OCI-LY7 (cell line): ENCODE results near the gene GOLT1A. TPM values are rescaled to one million over a fixed set of nuclear protein-coding genes. Genes with fewer than 3 reads are reported as not detected.

ENCODE experiments used
- BruUV-seq: library from RNA; stranded (reverse); fragments of 400-500 nt; replicated peaks from 2 replicates; lab custom pipeline; 2021; lab: Mats Ljungman, UMichigan
- CTCF ChIA-PET: fragments of 300-600 bp; sonication (Branson Sonifier 250); formaldehyde crosslinking; loops from one replicate; lab custom pipeline; 2022; ENCODE audit warnings: antibody characterized with exemption; ENCODE audit not compliant: unreplicated experiment; lab: Charles Lee
- POLR2A ChIA-PET: fragments of 300-600 bp; sonication (Branson Sonifier 250); formaldehyde crosslinking; loops from one replicate; lab custom pipeline; 2022; ENCODE audit warnings: antibody characterized with exemption; lab: Charles Lee
- DNase-seq: peaks from one replicate; pipeline ENCODE4 v3.0.0-alpha.2; 2015; ENCODE audit warnings: low spot score
- H2AFZ ChIP-seq: fragments of 200-600 bp; sonication (generic), shearing (Covaris generic); 2 replicates; pipeline ENCODE4 v1.6.1; 2014; ENCODE audit warnings: mild to moderate bottlenecking, antibody characterized with exemption, low read length, moderate library complexity
- H3K27ac ChIP-seq: fragments of 200-600 bp; sonication (generic); 2 replicates; pipeline ENCODE4 v1.5.1; 2014; ENCODE audit warnings: mixed run types, low read depth, mild to moderate bottlenecking, moderate library complexity, low read length, inconsistent platforms; ENCODE audit not compliant: poor library complexity, severe bottlenecking
- H3K36me3 ChIP-seq: fragments of 200-600 bp; sonication (generic); 2 replicates; pipeline ENCODE4 v1.6.1; 2014; ENCODE audit warnings: mild to moderate bottlenecking, antibody characterized with exemption, low read length, moderate library complexity, mixed read lengths; ENCODE audit not compliant: insufficient read depth
- H3K4me1 ChIP-seq: fragments of 200-600 bp; sonication (generic); 2 replicates; pipeline ENCODE4 v1.5.1; 2014; ENCODE audit warnings: mild to moderate bottlenecking, low read length; ENCODE audit not compliant: insufficient read depth, poor library complexity, severe bottlenecking
- H3K4me2 ChIP-seq: fragments of 200-600 bp; sonication (generic); 2 replicates; pipeline ENCODE4 v1.6.1; 2014; ENCODE audit warnings: mild to moderate bottlenecking, low read length
- H3K4me3 ChIP-seq: fragments of 200-600 bp; sonication (generic); 2 replicates; pipeline ENCODE4 v1.5.1; 2014; ENCODE audit warnings: mild to moderate bottlenecking, low read depth, low read length; ENCODE audit not compliant: poor library complexity, severe bottlenecking
- H3K79me2 ChIP-seq: fragments of 200-600 bp; sonication (generic); 2 replicates; pipeline ENCODE4 v1.6.1; 2016; ENCODE audit warnings: low read depth, mild to moderate bottlenecking, low read length, moderate library complexity, mixed read lengths; ENCODE audit not compliant: insufficient read depth
- H3K9me2 ChIP-seq: fragments of 200-600 bp; sonication (generic); 2 replicates; pipeline ENCODE4 v1.6.1; 2016; ENCODE audit warnings: mild to moderate bottlenecking, low read length, mixed read lengths; ENCODE audit not compliant: insufficient read depth
- H3K9me3 ChIP-seq: fragments of 200-600 bp; sonication (generic); 2 replicates; pipeline ENCODE4 v1.6.1; 2014; ENCODE audit warnings: mild to moderate bottlenecking, mixed run types, low read length, mixed read lengths
- H4K20me1 ChIP-seq: fragments of 200-600 bp; sonication (generic); 2 replicates; pipeline ENCODE4 v1.6.1; 2014; ENCODE audit warnings: mild to moderate bottlenecking, antibody characterized with exemption, low read length, moderate library complexity, mixed read lengths; ENCODE audit not compliant: insufficient read depth
- CTCF ChIP-seq: fragments of 200-600 bp; sonication (generic); conservative IDR thresholded peaks from 2 replicates; pipeline ENCODE4 v1.5.1; 2014; ENCODE audit warnings: mild to moderate bottlenecking, antibody characterized with exemption, low read length, moderate library complexity, mixed read lengths
- EZH2phosphoT487 ChIP-seq: fragments of 200-600 bp; sonication (generic); IDR thresholded peaks from 2 replicates; pipeline ENCODE4 v1.6.1; 2018; ENCODE audit warnings: low read depth, borderline replicate concordance, mild to moderate bottlenecking, mixed run types, antibody characterized with exemption, low read length, moderate library complexity, mixed read lengths
- intact Hi-C: fragments of 100-400 bp; cut with micrococcal nuclease; formaldehyde crosslinking; loops from one replicate; pipeline ENCODE4 v1.10.0; 2022; ENCODE audit not compliant: unreplicated experiment
- total RNA-seq, 2 experiments: library from RNA; depleted of rRNA in 1 of 2; stranded (reverse); fragments of >200 nt in 1 of 2; shearing (Covaris generic) in 1 of 2; gene quantifications; 2 replicates each; pipeline ENCODE4 v1.2.3, GENCODE V29; 2014 to 2022

GOLT1A gene
- total RNA-seq, 2 experiments from 2014 or later: not detected

GRCh38 chr1:204257446-204257845 is 43.7 kb upstream of the GOLT1A start:
- no peak for DNase-seq
- intact Hi-C loops: no loop called here
- Histone ChIP-seq H3K79me2 (no peaks in the 10 kb centered on the region), H3K27ac (no peak overlapping the region), H2AFZ (no peak overlapping the region), H4K20me1 (no peaks in the 10 kb centered on the region), H3K36me3 (no peaks in the 10 kb centered on the region), H3K9me3 (no peaks in the 10 kb centered on the region), H3K9me2 (no peaks in the 10 kb centered on the region), H3K4me2 (no peak overlapping the region), H3K4me3 (no peak overlapping the region), H3K4me1 (no peaks in the 10 kb centered on the region)
- CTCF ChIA-PET: no interaction called here
- POLR2A ChIA-PET: interaction anchor here (0.7 kb wide), 1 partner anchor 71 kb away, joined by 3 read pairs; no protein-coding TSS in a partner anchor
- BruUV-seq: no TSS peak
- TF ChIP-seq CTCF (no peak), EZH2phosphoT487 (no peak)

GRCh38 chr1:204256531-204256930 is 42.7 kb upstream of the GOLT1A start:
- BruUV-seq: no TSS peak
- Histone ChIP-seq H3K36me3 (no peaks in the 10 kb centered on the region), H3K79me2 (no peaks in the 10 kb centered on the region), H3K27ac (no peak overlapping the region), H3K4me3 (no peak overlapping the region), H3K9me3 (no peaks in the 10 kb centered on the region), H4K20me1 (no peaks in the 10 kb centered on the region), H3K4me2 (no peak overlapping the region), H3K9me2 (no peaks in the 10 kb centered on the region), H2AFZ (no peak overlapping the region), H3K4me1 (no peaks in the 10 kb centered on the region)
- no peak for DNase-seq
- no peak for TF ChIP-seq EZH2phosphoT487
- no peak for TF ChIP-seq CTCF
- CTCF ChIA-PET: no interaction called here
- POLR2A ChIA-PET: no interaction called here
- intact Hi-C loops: no loop called here

GRCh38 chr1:204255966-204256365 is 42.2 kb upstream of the GOLT1A start:
- Histone ChIP-seq H3K4me3 (no peak overlapping the region), H3K79me2 (no peaks in the 10 kb centered on the region), H2AFZ (no peak overlapping the region), H3K4me1 (no peaks in the 10 kb centered on the region), H3K9me3 (no peaks in the 10 kb centered on the region), H3K4me2 (no peak overlapping the region), H3K9me2 (no peaks in the 10 kb centered on the region), H4K20me1 (no peaks in the 10 kb centered on the region), H3K27ac (no peak overlapping the region), H3K36me3 (no peaks in the 10 kb centered on the region)
- intact Hi-C loops: no loop called here
- CTCF ChIA-PET: no interaction called here
- DNase-seq: no peak
- BruUV-seq: no TSS peak
- POLR2A ChIA-PET: no interaction called here
- TF ChIP-seq EZH2phosphoT487: no peak
- no peak for TF ChIP-seq CTCF
